K562 (cell line): ENCODE measurements around the gene TTC38.

ENCODE experiments used
- C11orf30 ChIP-seq: fragments of 450-650 bp; IDR thresholded peaks from 2 replicates; pipeline ENCODE4 v1.6.1; 2016; ENCODE audit warnings: low read depth, mild to moderate bottlenecking
- CTCF ChIP-seq, 3 experiments: IDR thresholded peaks in 2 of 3; conservative IDR thresholded peaks in 1 of 3; 2 replicates each; pipeline ENCODE4 v1.5.1; 2011 to 2012; ENCODE audit warnings: low read length in 3 of 3, mild to moderate bottlenecking in 3 of 3, control low read depth in 2 of 3, improper control_type of control experiment in 1 of 3, inconsistent platforms in 1 of 3, low read depth in 1 of 3, mixed read lengths in 1 of 3, moderate library complexity in 1 of 3; ENCODE audit not compliant: insufficient read depth in 2 of 3
- EZH2 ChIP-seq: IDR thresholded peaks from 2 replicates; pipeline ENCODE4 v1.6.1; 2012; ENCODE audit warnings: low read depth, mild to moderate bottlenecking, inconsistent platforms, low read length, borderline replicate concordance
- FOXJ3 ChIP-seq: sonication (generic); formaldehyde crosslinking; IDR thresholded peaks from 2 replicates; pipeline ENCODE4 v1.4.0; 2020; ENCODE audit warnings: mild to moderate bottlenecking, missing genetic modification reagents
- MEF2A ChIP-seq: IDR thresholded peaks from 2 replicates; pipeline ENCODE4 v1.6.1; 2011; ENCODE audit warnings: low read depth, mild to moderate bottlenecking, low read length, moderate library complexity; ENCODE audit not compliant: control insufficient read depth
- POLR2G ChIP-seq: fragments of 200-400 bp; formaldehyde crosslinking; IDR thresholded peaks from 2 replicates; pipeline ENCODE4 v1.6.1; 2017; ENCODE audit warnings: low read depth, mild to moderate bottlenecking, antibody characterized with exemption, low read length, moderate library complexity
- SREBF2 ChIP-seq: sonication (generic); formaldehyde crosslinking; IDR thresholded peaks from 2 replicates; pipeline ENCODE4 v1.4.0; 2020; ENCODE audit warnings: mild to moderate bottlenecking, missing genetic modification reagents
- ZNF232 ChIP-seq: sonication (generic); formaldehyde crosslinking; IDR thresholded peaks from 2 replicates; pipeline ENCODE4 v1.8.0; 2022; ENCODE audit warnings: mild to moderate bottlenecking, missing genetic modification reagents
- TF ChIP-seq, protein P1 (sequence below): sonication (generic); formaldehyde crosslinking; IDR thresholded peaks from 2 replicates; pipeline ENCODE4 v1.8.1; 2023; ENCODE audit warnings: mild to moderate bottlenecking, missing genetic modification reagents
- TF ChIP-seq, protein P2 (sequence below): sonication (generic); formaldehyde crosslinking; IDR thresholded peaks from 2 replicates; pipeline ENCODE4 v1.8.1; 2023; ENCODE audit warnings: mild to moderate bottlenecking, missing genetic modification reagents
- TF ChIP-seq, protein P3 (sequence below), 2 experiments: fragments of 450-650 bp in 1 of 2; sonication (generic) in 1 of 2; formaldehyde crosslinking in 1 of 2; IDR thresholded peaks in 1 of 2; conservative IDR thresholded peaks in 1 of 2; 2 replicates each; pipeline versions ENCODE4 v1.6.1 to v1.8.1; 2016 to 2023; ENCODE audit warnings: mild to moderate bottlenecking in 2 of 2, moderate library complexity in 2 of 2, inconsistent platforms in 1 of 2, missing genetic modification reagents in 1 of 2

GRCh38 chr22:46269564-46269963 lies 1.8 kb downstream of the TTC38 start:
- TF ChIP-seq MEF2A (no peak), CTCF (IDR thresholded peaks at IDR 0.05 in 2 of 3, conservative IDR thresholded peaks at IDR 0.05 in 1 of 3; ENCODE audit: insufficient read depth in 2 of 3, low read depth in 1 of 3, low read length in 3 of 3) (no peak), FOXJ3 (CRISPR knock-in tag) (no peak), C11orf30 (no peak), ZNF232 (CRISPR knock-in tag) (no peak), SREBF2 (CRISPR knock-in tag) (no peak), EZH2 (no peak), POLR2G (no peak)
- TF ChIP-seq, protein P1, sequence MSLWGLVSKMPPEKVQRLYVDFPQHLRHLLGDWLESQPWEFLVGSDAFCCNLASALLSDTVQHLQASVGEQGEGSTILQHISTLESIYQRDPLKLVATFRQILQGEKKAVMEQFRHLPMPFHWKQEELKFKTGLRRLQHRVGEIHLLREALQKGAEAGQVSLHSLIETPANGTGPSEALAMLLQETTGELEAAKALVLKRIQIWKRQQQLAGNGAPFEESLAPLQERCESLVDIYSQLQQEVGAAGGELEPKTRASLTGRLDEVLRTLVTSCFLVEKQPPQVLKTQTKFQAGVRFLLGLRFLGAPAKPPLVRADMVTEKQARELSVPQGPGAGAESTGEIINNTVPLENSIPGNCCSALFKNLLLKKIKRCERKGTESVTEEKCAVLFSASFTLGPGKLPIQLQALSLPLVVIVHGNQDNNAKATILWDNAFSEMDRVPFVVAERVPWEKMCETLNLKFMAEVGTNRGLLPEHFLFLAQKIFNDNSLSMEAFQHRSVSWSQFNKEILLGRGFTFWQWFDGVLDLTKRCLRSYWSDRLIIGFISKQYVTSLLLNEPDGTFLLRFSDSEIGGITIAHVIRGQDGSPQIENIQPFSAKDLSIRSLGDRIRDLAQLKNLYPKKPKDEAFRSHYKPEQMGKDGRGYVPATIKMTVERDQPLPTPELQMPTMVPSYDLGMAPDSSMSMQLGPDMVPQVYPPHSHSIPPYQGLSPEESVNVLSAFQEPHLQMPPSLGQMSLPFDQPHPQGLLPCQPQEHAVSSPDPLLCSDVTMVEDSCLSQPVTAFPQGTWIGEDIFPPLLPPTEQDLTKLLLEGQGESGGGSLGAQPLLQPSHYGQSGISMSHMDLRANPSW: no peak
- TF ChIP-seq, protein P2, sequence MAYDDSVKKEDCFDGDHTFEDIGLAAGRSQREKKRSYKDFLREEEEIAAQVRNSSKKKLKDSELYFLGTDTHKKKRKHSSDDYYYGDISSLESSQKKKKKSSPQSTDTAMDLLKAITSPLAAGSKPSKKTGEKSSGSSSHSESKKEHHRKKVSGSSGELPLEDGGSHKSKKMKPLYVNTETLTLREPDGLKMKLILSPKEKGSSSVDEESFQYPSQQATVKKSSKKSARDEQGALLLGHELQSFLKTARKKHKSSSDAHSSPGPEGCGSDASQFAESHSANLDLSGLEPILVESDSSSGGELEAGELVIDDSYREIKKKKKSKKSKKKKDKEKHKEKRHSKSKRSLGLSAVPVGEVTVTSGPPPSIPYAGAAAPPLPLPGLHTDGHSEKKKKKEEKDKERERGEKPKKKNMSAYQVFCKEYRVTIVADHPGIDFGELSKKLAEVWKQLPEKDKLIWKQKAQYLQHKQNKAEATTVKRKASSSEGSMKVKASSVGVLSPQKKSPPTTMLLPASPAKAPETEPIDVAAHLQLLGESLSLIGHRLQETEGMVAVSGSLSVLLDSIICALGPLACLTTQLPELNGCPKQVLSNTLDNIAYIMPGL (CRISPR knock-in tag): no peak
- TF ChIP-seq, protein P3, sequence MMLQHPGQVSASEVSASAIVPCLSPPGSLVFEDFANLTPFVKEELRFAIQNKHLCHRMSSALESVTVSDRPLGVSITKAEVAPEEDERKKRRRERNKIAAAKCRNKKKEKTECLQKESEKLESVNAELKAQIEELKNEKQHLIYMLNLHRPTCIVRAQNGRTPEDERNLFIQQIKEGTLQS (IDR thresholded peaks at IDR 0.05): no peak
- TF ChIP-seq, protein P3 (CRISPR knock-in tag; conservative IDR thresholded peaks at IDR 0.05): no peak
